ENCODE data around the gene RPS16. TPM values are rescaled to one million over a fixed set of nuclear protein-coding genes. Genes with fewer than 3 reads are reported as not detected.
"Not testable (repeated sequence)": the region's sequence is repeated elsewhere in the genome, so short reads cannot be mapped to it uniquely, and the experiment has no call there.

Gene RPS16
- total RNA-seq, 1 donor from 2014 or later = 1,586 TPM

- Histone ChIP-seq H3K36me3 (peaks cover 38% of the 10 kb centered on the region), H3K27ac (peak overlapping the region; percentile 85), H3K27me3 (ENCODE audit: low read depth) (no peaks in the 10 kb centered on the region), H3K4me1 (peaks cover 21% of the 10 kb centered on the region), H3K4me3 (peak overlapping the region; percentile 99), H3K9me3 (no peaks in the 10 kb centered on the region)
- ATAC-seq (no peak), DNase-seq (no peak)
- intact Hi-C loops (cut with DNase I) = no loop called here
- no peak for TF ChIP-seq CTCF (IDR thresholded peaks at IDR 0.05)
Measured at GRCh38 chr19:39479916-39480315, 44.2 kb upstream of the RPS16 start.

GRCh38 chr19:39479319-39479801 is 43.6 kb upstream of the RPS16 start:
- peak; percentile 9 to 50 for ATAC-seq

GRCh38 chr19:39475748-39476147 is 40.0 kb upstream of the RPS16 start:
- ATAC-seq = no peak
- no peak for DNase-seq
- Histone ChIP-seq H3K36me3 (peaks cover 62% of the 10 kb centered on the region), H3K27me3 (ENCODE audit: low read depth) (no peaks in the 10 kb centered on the region), H3K4me1 (peaks cover 9% of the 10 kb centered on the region), H3K9me3 (no peaks in the 10 kb centered on the region), H3K27ac (no peak overlapping the region), H3K4me3 (no peak overlapping the region)
- TF ChIP-seq CTCF (IDR thresholded peaks at IDR 0.05) = no peak
- intact Hi-C loops (cut with DNase I) = no loop called here

More at GRCh38 chr19:39479319-39479801, 43.6 kb upstream of the RPS16 start:
- DNase-seq; H3K27me3 ChIP-seq (ENCODE audit: low read depth); intact Hi-C loops (cut with DNase I); H3K9me3 ChIP-seq: not testable (repeated sequence)
- peak overlapping the region; percentile 99 for H3K4me3 ChIP-seq
- peaks cover 21% of the 10 kb centered on the region for H3K4me1 ChIP-seq
- peaks cover 38% of the 10 kb centered on the region for H3K36me3 ChIP-seq
- H3K27ac ChIP-seq = peak overlapping the region; percentile 85

GRCh38 chr19:39474139-39474620 is 38.4 kb upstream of the RPS16 start:
- H3K4me1 ChIP-seq = no peaks in the 10 kb centered on the region
- peak; percentile 72 to 74 for ATAC-seq
- H3K9me3 ChIP-seq = no peaks in the 10 kb centered on the region
- DNase-seq = peak; percentile 72
- H3K27me3 ChIP-seq (ENCODE audit: low read depth) = no peaks in the 10 kb centered on the region
- H3K36me3 ChIP-seq = peaks cover 78% of the 10 kb centered on the region
- intact Hi-C loops (cut with DNase I) = no loop called here
- peak; percentile 66 for TF ChIP-seq CTCF (IDR thresholded peaks at IDR 0.05)
- no peak overlapping the region for H3K27ac ChIP-seq
- H3K4me3 ChIP-seq = no peak overlapping the region

GRCh38 chr19:39473443-39473960 is 37.8 kb upstream of the RPS16 start:
- H3K4me3 ChIP-seq = no peak overlapping the region
- no peak overlapping the region for H3K27ac ChIP-seq
- TF ChIP-seq CTCF (IDR thresholded peaks at IDR 0.05) = no peak
- H3K4me1 ChIP-seq = no peaks in the 10 kb centered on the region
- ATAC-seq = no peak
- no peaks in the 10 kb centered on the region for H3K27me3 ChIP-seq (ENCODE audit: low read depth)
- intact Hi-C loops (cut with DNase I) = no loop called here
- no peak for DNase-seq
- H3K9me3 ChIP-seq = no peaks in the 10 kb centered on the region
- H3K36me3 ChIP-seq = peaks cover 85% of the 10 kb centered on the region

GRCh38 chr19:39472746-39473442 is 37.1 kb upstream of the RPS16 start:
- Histone ChIP-seq H3K4me3 (no peak overlapping the region), H3K4me1 (no peaks in the 10 kb centered on the region), H3K27me3 (ENCODE audit: low read depth) (no peaks in the 10 kb centered on the region), H3K36me3 (peaks cover 91% of the 10 kb centered on the region), H3K9me3 (no peaks in the 10 kb centered on the region), H3K27ac (no peak overlapping the region)
- DNase-seq (no peak), ATAC-seq (peak in 1 of 2 donors; percentile 6)
- TF ChIP-seq CTCF (IDR thresholded peaks at IDR 0.05) = no peak
- intact Hi-C loops (cut with DNase I) = no loop called here
